Cardiac fibroblast (primary cell): ENCODE measurements around the gene DOC2A.
A peak's percentile ranks its signal among the peaks of the same experiment; 100 is the strongest.

Source experiments
- DNase-seq, 2 donors: peaks; one replicate each; pipeline versions ENCODE4 v3.0.0 to v3.0.0-alpha.2; 2010; ENCODE audit warnings: low read depth in 2 of 2
- H3K4me3 ChIP-seq, 2 donors: replicated peaks in 1 of 2; 1 replicate in 1 of 2; 2 replicates in 1 of 2; pipeline ENCODE4 v1.5.1; 2011; ENCODE audit warnings: low read depth in 2 of 2, low read length in 2 of 2, mild to moderate bottlenecking in 2 of 2, moderate library complexity in 1 of 2
- TF ChIP-seq, protein P1 (sequence below): IDR thresholded peaks from one replicate; pipeline ENCODE4 v1.5.1; 2011; ENCODE audit warnings: low read depth, mild to moderate bottlenecking, low read length, inconsistent platforms

Gene DOC2A

DNA sequence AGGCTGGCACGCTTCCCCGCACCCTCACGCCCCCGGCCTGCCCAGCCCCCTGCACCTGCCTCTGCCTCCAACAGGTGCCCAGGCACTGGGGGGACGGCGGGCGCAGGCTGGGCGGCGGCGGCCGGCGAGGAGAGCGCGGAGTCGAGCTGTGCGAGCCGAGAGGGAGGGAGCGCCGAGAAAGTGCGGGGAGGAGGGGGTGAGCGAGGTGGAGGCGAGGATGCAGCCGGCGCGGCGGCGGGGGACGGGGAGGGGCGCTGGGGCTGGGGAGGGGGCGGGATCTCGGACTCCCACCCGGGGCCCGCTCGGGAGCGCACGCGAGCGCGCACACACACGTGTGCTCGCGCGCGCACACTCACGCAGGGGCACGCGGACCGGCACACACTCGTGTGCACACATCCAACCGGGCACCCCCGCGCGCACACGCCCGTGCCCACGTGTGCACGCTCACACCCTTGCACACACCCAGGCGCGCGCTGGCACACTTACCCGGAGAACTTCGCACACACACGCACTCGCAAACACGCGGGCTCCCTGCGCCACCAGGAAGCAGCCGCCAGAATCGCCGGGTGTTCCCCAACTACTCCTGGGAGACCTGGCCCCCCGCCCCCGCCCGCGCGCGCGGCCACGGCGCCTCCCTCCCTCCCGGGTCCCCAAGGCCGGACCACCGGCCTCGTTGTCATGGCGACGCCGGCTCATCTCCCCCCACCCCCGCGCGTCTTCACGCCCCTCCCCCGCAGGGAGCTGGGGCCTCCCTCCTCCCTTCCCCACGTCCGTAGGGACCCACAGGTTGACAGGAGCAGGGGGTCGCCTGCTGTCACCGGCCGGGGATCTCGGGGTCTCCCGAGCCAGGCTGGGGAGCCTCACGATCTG lies at the start of gene DOC2A:
Gene DOC2A, minus strand, starts transcription at position 184 of the 870 bp plus-strand sequence. CDS start 805 bp downstream, outside the sequence.
- DNase-seq = no peak
- H3K4me3 ChIP-seq = peak within 1 kb of the TSS; percentile 36 to 40
- TF ChIP-seq, protein P1, sequence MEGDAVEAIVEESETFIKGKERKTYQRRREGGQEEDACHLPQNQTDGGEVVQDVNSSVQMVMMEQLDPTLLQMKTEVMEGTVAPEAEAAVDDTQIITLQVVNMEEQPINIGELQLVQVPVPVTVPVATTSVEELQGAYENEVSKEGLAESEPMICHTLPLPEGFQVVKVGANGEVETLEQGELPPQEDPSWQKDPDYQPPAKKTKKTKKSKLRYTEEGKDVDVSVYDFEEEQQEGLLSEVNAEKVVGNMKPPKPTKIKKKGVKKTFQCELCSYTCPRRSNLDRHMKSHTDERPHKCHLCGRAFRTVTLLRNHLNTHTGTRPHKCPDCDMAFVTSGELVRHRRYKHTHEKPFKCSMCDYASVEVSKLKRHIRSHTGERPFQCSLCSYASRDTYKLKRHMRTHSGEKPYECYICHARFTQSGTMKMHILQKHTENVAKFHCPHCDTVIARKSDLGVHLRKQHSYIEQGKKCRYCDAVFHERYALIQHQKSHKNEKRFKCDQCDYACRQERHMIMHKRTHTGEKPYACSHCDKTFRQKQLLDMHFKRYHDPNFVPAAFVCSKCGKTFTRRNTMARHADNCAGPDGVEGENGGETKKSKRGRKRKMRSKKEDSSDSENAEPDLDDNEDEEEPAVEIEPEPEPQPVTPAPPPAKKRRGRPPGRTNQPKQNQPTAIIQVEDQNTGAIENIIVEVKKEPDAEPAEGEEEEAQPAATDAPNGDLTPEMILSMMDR = no peak

DNA sequence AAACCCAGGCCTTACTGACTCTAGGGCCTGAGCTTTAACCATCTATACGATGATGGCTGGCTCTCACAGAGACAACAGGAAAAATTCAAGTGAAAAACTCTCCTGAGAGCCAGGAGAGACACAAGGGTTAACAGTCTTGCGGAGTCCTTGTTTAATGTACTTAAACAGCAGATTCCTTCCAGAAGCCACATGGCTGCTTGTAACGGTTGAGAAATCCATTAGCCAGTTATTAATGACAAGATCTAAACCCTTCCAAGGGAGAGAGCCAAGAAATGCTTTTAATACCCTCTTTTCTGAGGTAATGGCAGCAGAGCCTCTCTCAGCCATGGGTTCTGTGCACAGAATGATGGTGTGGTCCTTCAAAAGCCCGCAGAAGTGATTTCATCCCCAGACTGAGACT lies 49.5 kb upstream of the DOC2A start:
- DNase-seq = no peak
- TF ChIP-seq, protein P1 = no peak
- no peak overlapping the region for H3K4me3 ChIP-seq

DNA sequence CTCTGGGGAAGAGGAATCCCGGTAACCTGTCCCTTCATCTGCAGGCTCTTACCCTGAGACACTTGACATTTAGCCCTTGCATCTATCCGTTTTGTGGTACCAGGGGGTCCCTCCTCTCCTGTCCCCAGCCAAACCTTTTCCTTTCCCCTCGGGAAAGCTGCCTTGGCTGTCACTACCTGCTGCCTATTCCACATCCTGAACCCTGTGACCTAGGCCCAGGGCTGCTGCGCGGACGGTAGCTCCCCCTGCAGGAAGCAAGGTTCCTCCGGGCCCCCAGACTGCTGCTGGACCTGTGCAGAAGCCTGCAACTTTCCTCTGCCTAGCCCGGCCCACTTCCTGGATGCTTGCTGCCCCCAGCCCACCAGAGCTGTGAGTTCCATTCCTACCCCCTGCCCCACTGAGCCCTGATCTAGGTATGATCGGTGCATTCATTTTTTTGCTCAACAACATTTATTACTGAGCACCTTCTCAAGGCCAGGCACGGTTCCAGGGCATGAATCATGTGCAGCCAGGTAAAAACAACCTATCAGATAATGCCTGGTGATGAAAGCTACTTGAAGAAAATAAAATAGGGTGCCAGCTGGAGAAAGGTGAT lies 44.2 kb upstream of the DOC2A start:
- no peak for DNase-seq
- H3K4me3 ChIP-seq = no peak overlapping the region
- TF ChIP-seq, protein P1 = peak; percentile 58

DNA sequence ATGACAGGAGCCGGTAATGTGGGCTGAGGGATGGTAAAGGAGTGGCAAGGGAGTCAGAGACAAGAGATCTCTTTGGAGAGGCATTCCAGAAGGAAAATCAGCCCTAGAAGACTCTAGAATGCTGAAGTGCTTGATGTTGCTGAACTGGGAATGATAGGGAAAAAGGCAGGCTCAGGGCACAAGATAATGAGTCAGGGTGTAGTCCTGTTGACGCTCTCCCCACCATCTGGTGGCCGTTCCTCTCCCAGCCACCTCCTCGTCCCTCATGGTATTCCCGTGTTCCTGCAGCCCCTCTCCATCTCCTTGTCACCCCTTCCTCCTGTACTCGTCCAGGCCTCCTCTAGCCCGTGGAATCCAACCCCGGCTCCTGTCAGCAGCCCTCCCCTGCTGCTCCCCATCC lies 43.6 kb upstream of the DOC2A start:
- TF ChIP-seq, protein P1 = no peak
- no peak overlapping the region for H3K4me3 ChIP-seq
- no peak for DNase-seq

DNA sequence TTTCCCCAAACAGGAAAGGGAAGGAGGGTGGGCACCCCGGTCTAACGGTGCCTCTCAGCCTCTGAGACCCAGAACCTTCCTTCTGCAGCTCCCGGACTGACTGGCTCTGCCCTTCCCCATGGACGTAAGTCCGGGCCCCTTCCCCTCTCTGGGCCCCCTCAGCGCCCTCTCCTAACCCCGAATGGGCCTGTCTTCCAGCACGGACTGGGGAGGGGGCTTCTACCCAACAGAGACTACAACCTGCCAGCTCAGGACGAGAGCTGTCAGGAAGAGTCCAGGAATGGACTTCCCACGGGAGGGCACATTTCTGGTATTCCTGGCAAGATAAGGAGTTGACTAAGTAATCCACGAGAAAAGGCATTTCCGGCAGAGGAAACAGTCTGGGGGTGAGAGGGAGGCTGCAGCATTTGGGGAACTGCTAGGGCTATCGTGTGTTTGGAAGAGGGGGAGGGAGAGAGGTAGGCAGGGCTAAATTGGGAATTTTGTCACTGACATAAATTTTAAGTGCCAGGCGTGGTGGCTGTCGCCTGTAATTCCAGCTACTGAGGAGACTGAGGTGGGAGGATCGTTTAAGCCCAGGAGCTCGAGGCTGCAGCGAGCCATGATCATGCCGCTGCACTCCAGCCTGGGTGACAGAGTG lies 42.7 kb upstream of the DOC2A start:
- H3K4me3 ChIP-seq = peak overlapping the region; percentile 78 to 83
- DNase-seq = peak; percentile 50 to 78
- TF ChIP-seq, protein P1 = no peak

DNA sequence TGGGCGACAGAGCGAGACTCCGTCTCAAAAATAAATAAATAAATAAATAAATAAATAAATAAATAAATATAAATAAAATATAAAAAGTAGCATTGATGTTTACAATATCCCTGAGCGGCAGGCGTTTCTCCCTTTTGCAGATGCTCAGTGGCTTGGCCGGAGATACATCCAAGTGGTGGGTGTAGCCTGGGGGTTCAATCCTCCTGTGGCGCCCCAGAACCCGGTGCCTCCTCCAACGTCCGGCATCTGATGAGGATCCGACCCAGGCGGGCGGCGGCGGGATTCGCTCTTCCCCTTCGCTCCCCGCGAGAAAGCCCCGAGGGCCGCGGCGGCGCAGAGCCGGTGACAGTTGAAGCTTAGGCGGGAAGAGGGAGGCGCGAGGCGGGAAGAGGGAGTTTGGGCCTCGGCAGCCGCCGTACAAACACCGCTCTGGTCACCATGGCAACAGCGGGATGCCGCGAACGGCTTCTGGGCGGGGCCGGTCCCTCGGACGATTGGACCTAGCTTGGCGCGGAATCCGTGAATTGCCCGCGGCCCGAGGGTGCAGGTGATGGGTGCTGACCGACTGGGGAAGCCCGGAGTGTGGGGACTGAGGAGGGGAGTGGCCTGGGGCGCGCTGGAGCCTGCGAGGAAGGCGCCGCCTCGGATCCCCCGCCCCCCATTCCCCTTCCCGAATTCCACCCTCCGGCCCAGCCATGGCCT lies 42.0 kb upstream of the DOC2A start:
- H3K4me3 ChIP-seq = peak overlapping the region; percentile 78 to 83
- peak; percentile 95 for DNase-seq
- TF ChIP-seq, protein P1 = no peak
